ENCODE measurements around the gene NTSR1. TPM values are rescaled to one million over a fixed set of nuclear protein-coding genes. Genes with fewer than 3 reads are reported as not detected.

NTSR1 gene
- total and polyA plus RNA-seq, 4 donors, result 0.02 to 3.7 (median 0.76) TPM

DNA sequence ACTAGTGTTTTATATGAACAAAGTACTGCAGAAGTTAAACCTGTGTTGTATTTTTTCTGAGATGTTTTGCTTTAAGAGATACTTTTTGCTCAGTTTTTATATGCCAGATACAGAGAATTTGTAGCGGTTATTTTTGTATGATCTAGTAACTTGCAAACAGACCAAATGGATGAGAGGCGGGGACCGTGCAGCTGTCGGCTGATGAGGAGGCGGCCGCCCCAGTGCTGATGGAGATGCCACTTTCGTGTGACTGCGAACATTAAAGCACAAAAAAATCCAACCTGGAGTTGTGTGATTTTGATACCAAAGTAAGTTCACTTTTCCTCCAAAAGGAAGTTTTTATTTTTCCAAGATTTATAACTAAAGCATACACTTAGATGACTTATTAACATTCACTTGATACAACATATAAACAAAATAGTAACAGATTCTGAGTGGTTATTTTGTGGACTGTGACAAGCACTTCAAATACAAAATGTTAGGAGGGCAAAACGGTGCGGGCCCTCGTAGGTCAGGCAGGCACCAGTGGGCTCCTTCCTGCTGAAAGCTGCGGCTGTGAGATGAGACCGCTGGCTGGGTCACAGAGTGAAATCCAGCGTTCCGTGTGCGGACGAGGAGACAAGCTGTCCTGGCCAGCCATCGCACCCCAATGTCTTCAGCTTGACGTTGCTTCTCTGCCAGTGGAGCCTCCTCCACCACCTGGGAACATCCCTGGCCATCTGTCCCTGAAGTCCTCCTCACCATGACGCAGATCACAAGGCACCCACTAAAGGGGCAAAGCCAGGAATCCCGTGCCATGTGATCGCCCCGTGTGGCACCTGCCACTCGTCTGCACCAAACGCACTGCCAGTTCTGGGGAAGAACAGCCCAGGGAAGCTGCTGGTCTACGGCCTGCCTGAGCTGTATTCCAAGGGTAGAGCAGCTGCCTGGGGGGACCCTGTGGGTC, 92.0 kb downstream of the NTSR1 start:
- Histone ChIP-seq H3K27me3 (ENCODE audit: control insufficient read depth in 3 of 3, insufficient read depth in 3 of 3, low read length in 2 of 3) (no peaks in the 10 kb centered on the region), H3K9me3 (ENCODE audit: control insufficient read depth in 4 of 4, insufficient read depth in 3 of 4, low read length in 3 of 4) (no peaks in the 10 kb centered on the region), H3K36me3 (ENCODE audit: control insufficient read depth in 4 of 4, insufficient read depth in 4 of 4, low read length in 4 of 4) (peaks cover 0 to 23% (median 12%) of the 10 kb centered on the region in 4 donors), H3K9ac (ENCODE audit: insufficient read depth in 1 of 2, low read length in 2 of 2) (no peak overlapping the region), H3K27ac (ENCODE audit: low read depth in 1 of 2, low read length in 1 of 2) (no peak overlapping the region), H3K4me1 (ENCODE audit: control insufficient read depth in 5 of 5, insufficient read depth in 5 of 5, low read length in 5 of 5) (peaks cover 0 to 19% (median 7%) of the 10 kb centered on the region in 5 donors), H3K4me3 (no peak overlapping the region)
- 92 to 93% methylated on average over 26 of the region's 26 CpGs for WGBS, 2 donors
- DNase-seq, result no peak
- ATAC-seq (ENCODE audit: insufficient read depth, low FRiP score), result no peak
- TF ChIP-seq, protein P1, sequence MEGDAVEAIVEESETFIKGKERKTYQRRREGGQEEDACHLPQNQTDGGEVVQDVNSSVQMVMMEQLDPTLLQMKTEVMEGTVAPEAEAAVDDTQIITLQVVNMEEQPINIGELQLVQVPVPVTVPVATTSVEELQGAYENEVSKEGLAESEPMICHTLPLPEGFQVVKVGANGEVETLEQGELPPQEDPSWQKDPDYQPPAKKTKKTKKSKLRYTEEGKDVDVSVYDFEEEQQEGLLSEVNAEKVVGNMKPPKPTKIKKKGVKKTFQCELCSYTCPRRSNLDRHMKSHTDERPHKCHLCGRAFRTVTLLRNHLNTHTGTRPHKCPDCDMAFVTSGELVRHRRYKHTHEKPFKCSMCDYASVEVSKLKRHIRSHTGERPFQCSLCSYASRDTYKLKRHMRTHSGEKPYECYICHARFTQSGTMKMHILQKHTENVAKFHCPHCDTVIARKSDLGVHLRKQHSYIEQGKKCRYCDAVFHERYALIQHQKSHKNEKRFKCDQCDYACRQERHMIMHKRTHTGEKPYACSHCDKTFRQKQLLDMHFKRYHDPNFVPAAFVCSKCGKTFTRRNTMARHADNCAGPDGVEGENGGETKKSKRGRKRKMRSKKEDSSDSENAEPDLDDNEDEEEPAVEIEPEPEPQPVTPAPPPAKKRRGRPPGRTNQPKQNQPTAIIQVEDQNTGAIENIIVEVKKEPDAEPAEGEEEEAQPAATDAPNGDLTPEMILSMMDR (IDR thresholded peaks at IDR 0.05; ENCODE audit: control extremely low read depth, extremely low read depth), result no peak

DNA sequence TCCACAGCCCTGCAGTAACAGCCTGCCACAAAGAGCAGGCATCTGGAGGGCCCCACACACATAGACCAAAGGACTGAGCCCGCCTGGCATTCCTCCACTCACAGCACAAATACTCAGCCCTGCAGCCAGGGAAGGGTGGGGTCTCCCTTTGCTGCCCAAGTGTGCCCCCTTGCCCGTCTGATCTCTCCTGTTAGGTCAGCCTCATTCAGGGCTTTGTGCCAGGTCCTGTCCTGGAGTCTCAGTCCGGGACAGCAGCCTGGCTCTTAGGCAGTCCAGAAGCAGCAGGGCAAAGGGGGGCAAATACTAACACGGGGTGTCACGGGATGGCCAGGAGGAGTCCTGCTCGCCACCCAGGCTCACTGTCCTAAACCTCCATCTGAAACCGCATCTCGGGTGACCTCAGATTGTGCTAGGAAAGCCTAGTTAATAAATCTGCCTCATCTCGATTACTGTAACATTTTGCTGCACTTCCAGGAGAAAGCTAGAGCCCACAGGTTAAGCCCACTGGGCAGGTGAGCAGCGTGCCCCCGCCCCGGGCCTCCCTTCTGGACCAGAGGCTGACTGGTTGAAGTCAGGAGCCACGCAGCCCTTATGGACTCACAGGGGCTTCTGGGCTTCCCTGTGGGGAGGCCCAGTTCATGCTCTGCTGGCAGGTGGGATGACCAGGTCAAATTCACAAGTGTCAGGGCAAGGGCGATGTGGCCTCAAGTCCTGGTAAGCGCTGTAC, 92.8 kb downstream of the NTSR1 start:
- no peak overlapping the region for H3K9ac ChIP-seq (ENCODE audit: insufficient read depth in 1 of 2, low read length in 2 of 2)
- DNase-seq (no peak), ATAC-seq (ENCODE audit: insufficient read depth, low FRiP score) (no peak)
- no peaks in the 10 kb centered on the region for H3K27me3 ChIP-seq (ENCODE audit: control insufficient read depth in 3 of 3, insufficient read depth in 3 of 3, low read length in 2 of 3)
- no peaks in the 10 kb centered on the region for H3K9me3 ChIP-seq (ENCODE audit: control insufficient read depth in 4 of 4, insufficient read depth in 3 of 4, low read length in 3 of 4)
- no peak overlapping the region for H3K4me3 ChIP-seq
- H3K4me1 ChIP-seq (ENCODE audit: control insufficient read depth in 5 of 5, insufficient read depth in 5 of 5, low read length in 5 of 5), result peaks cover 0 to 22% (median 8%) of the 10 kb centered on the region in 5 donors
- H3K36me3 ChIP-seq (ENCODE audit: control insufficient read depth in 4 of 4, insufficient read depth in 4 of 4, low read length in 4 of 4), result peaks cover 0 to 23% (median 12%) of the 10 kb centered on the region in 4 donors
- no peak overlapping the region for H3K27ac ChIP-seq (ENCODE audit: low read depth in 1 of 2, low read length in 1 of 2)
- TF ChIP-seq, protein P1 (IDR thresholded peaks at IDR 0.05; ENCODE audit: control extremely low read depth, extremely low read depth), result no peak
- WGBS, 2 donors, result 90 to 91% methylated on average over 15 of the region's 15 CpGs

DNA sequence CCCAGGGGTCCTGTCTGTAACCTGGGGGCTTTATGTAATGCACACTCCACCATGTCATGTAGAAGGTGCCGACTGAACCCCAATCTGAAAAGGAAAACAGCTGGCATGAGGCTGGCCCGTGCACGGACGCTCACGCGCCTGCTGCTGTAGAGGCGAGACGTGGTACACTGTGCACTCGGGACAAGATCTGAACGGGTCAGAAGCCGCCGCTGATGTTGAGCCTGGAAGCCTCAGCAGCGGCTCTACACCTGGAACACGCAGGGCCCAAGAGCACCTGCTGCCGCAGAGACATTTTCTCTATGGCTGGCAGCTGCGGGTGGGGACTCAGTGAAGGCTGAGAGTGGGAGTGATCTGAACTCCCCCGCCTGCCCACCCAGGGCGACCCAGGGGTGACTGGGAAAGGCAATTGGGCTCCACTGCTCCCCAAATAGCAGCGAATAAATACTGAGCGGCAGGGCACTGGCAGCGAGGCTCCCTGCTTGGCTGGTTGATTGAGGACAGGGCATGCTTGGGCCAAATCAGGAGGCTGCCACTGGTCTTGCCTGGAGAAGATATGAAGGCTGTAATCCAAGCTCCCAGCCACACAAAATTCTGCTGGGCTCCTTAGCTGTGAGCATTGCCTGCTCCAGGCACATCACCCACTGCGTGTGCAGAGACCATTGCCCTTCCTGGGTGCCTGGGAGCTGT, 93.5 kb downstream of the NTSR1 start:
- no peak overlapping the region for H3K9ac ChIP-seq (ENCODE audit: insufficient read depth in 1 of 2, low read length in 2 of 2)
- H3K4me3 ChIP-seq, result no peak overlapping the region
- no peaks in the 10 kb centered on the region for H3K27me3 ChIP-seq (ENCODE audit: control insufficient read depth in 3 of 3, insufficient read depth in 3 of 3, low read length in 2 of 3)
- H3K36me3 ChIP-seq (ENCODE audit: control insufficient read depth in 4 of 4, insufficient read depth in 4 of 4, low read length in 4 of 4), result peaks cover 0 to 25% (median 12%) of the 10 kb centered on the region in 4 donors
- 89 to 90% methylated on average over 22 of the region's 22 CpGs for WGBS, 2 donors
- H3K9me3 ChIP-seq (ENCODE audit: control insufficient read depth in 4 of 4, insufficient read depth in 3 of 4, low read length in 3 of 4), result no peaks in the 10 kb centered on the region
- no peak for ATAC-seq (ENCODE audit: insufficient read depth, low FRiP score)
- no peak overlapping the region for H3K27ac ChIP-seq (ENCODE audit: low read depth in 1 of 2, low read length in 1 of 2)
- peaks cover 0 to 24% (median 7%) of the 10 kb centered on the region in 5 donors for H3K4me1 ChIP-seq (ENCODE audit: control insufficient read depth in 5 of 5, insufficient read depth in 5 of 5, low read length in 5 of 5)
- no peak for DNase-seq
- TF ChIP-seq, protein P1 (IDR thresholded peaks at IDR 0.05; ENCODE audit: control extremely low read depth, extremely low read depth), result no peak
